ENCODE data around the gene AOC1.

The AOC1 gene

GRCh38 chr7:150828384-150828783, 23.9 kb upstream of the AOC1 start:
- no peaks in the 10 kb centered on the region for H3K9me3 ChIP-seq (ENCODE audit: low read depth, low read length)
- H3K4me3 ChIP-seq = no peak overlapping the region
- no peak for TF ChIP-seq POLR2AphosphoS5 (IDR thresholded peaks at IDR 0.05; ENCODE audit: borderline replicate concordance, low read depth, low read length)
- TF ChIP-seq EZH2 (IDR thresholded peaks at IDR 0.05) = no peak
- no peak for TF ChIP-seq FOXP2 (optimal IDR thresholded peaks at IDR 0.05; ENCODE audit: control extremely low read depth, extremely low read length, insufficient read depth)
- H3K36me3 ChIP-seq (ENCODE audit: insufficient read depth, low read length) = no peaks in the 10 kb centered on the region
- no peak overlapping the region for H3K27ac ChIP-seq
- H3K9ac ChIP-seq (ENCODE audit: insufficient read length) = no peak overlapping the region
- no peak for DNase-seq (ENCODE audit: low read depth, low spot score)

GRCh38 chr7:150829426-150829825, 22.9 kb upstream of the AOC1 start:
- H3K27ac ChIP-seq = no peak overlapping the region
- TF ChIP-seq FOXP2 (optimal IDR thresholded peaks at IDR 0.05; ENCODE audit: control extremely low read depth, extremely low read length, insufficient read depth) (no peak), POLR2AphosphoS5 (IDR thresholded peaks at IDR 0.05; ENCODE audit: borderline replicate concordance, low read depth, low read length) (no peak), EZH2 (IDR thresholded peaks at IDR 0.05) (no peak)

GRCh38 chr7:150830937-150831336, 21.4 kb upstream of the AOC1 start:
- Histone ChIP-seq H3K9ac (ENCODE audit: insufficient read length) (no peak overlapping the region), H3K9me3 (ENCODE audit: low read depth, low read length) (no peaks in the 10 kb centered on the region), H3K4me3 (no peak overlapping the region), H3K27ac (no peak overlapping the region), H3K36me3 (ENCODE audit: insufficient read depth, low read length) (no peaks in the 10 kb centered on the region)
- TF ChIP-seq POLR2AphosphoS5 (IDR thresholded peaks at IDR 0.05; ENCODE audit: borderline replicate concordance, low read depth, low read length) (no peak), EZH2 (IDR thresholded peaks at IDR 0.05) (no peak), FOXP2 (optimal IDR thresholded peaks at IDR 0.05; ENCODE audit: control extremely low read depth, extremely low read length, insufficient read depth) (no peak)
- no peak for DNase-seq (ENCODE audit: low read depth, low spot score)

More at GRCh38 chr7:150829426-150829825, 22.9 kb upstream of the AOC1 start:
- no peak overlapping the region for H3K9ac ChIP-seq (ENCODE audit: insufficient read length)
- H3K4me3 ChIP-seq = no peak overlapping the region
- no peaks in the 10 kb centered on the region for H3K9me3 ChIP-seq (ENCODE audit: low read depth, low read length)
- no peaks in the 10 kb centered on the region for H3K36me3 ChIP-seq (ENCODE audit: insufficient read depth, low read length)
- DNase-seq (ENCODE audit: low read depth, low spot score) = no peak

GRCh38 chr7:150831851-150832250, 20.5 kb upstream of the AOC1 start:
- DNase-seq (ENCODE audit: low read depth, low spot score) = no peak
- no peak for TF ChIP-seq FOXP2 (optimal IDR thresholded peaks at IDR 0.05; ENCODE audit: control extremely low read depth, extremely low read length, insufficient read depth)
- no peak for TF ChIP-seq POLR2AphosphoS5 (IDR thresholded peaks at IDR 0.05; ENCODE audit: borderline replicate concordance, low read depth, low read length)
- TF ChIP-seq EZH2 (IDR thresholded peaks at IDR 0.05) = no peak
- Histone ChIP-seq H3K9me3 (ENCODE audit: low read depth, low read length) (no peaks in the 10 kb centered on the region), H3K36me3 (ENCODE audit: insufficient read depth, low read length) (no peaks in the 10 kb centered on the region), H3K9ac (ENCODE audit: insufficient read length) (no peak overlapping the region), H3K4me3 (no peak overlapping the region), H3K27ac (no peak overlapping the region)

GRCh38 chr7:150835019-150835418, 17.3 kb upstream of the AOC1 start:
- Histone ChIP-seq H3K36me3 (ENCODE audit: insufficient read depth, low read length) (no peaks in the 10 kb centered on the region), H3K27ac (no peak overlapping the region), H3K9me3 (ENCODE audit: low read depth, low read length) (no peaks in the 10 kb centered on the region), H3K9ac (ENCODE audit: insufficient read length) (no peak overlapping the region), H3K4me3 (no peak overlapping the region)
- DNase-seq (ENCODE audit: low read depth, low spot score) = no peak
- TF ChIP-seq POLR2AphosphoS5 (IDR thresholded peaks at IDR 0.05; ENCODE audit: borderline replicate concordance, low read depth, low read length) (no peak), EZH2 (IDR thresholded peaks at IDR 0.05) (no peak), FOXP2 (optimal IDR thresholded peaks at IDR 0.05; ENCODE audit: control extremely low read depth, extremely low read length, insufficient read depth) (no peak)

GRCh38 chr7:150835702-150836280, 16.5 kb upstream of the AOC1 start:
- TF ChIP-seq FOXP2 (optimal IDR thresholded peaks at IDR 0.05; ENCODE audit: control extremely low read depth, extremely low read length, insufficient read depth) (no peak), POLR2AphosphoS5 (IDR thresholded peaks at IDR 0.05; ENCODE audit: borderline replicate concordance, low read depth, low read length) (no peak), EZH2 (IDR thresholded peaks at IDR 0.05) (no peak)
- Histone ChIP-seq H3K27ac (no peak overlapping the region), H3K4me3 (no peak overlapping the region), H3K9me3 (ENCODE audit: low read depth, low read length) (no peaks in the 10 kb centered on the region), H3K36me3 (ENCODE audit: insufficient read depth, low read length) (no peaks in the 10 kb centered on the region), H3K9ac (ENCODE audit: insufficient read length) (no peak overlapping the region)
- DNase-seq (ENCODE audit: low read depth, low spot score) = no peak

- Histone ChIP-seq H3K9me3 (ENCODE audit: low read depth, low read length) (no peaks in the 10 kb centered on the region), H3K27ac (no peak overlapping the region), H3K4me3 (no peak overlapping the region), H3K9ac (ENCODE audit: insufficient read length) (no peak overlapping the region), H3K36me3 (ENCODE audit: insufficient read depth, low read length) (no peaks in the 10 kb centered on the region)
- no peak for TF ChIP-seq EZH2 (IDR thresholded peaks at IDR 0.05)
- TF ChIP-seq FOXP2 (optimal IDR thresholded peaks at IDR 0.05; ENCODE audit: control extremely low read depth, extremely low read length, insufficient read depth) = no peak
- no peak for TF ChIP-seq POLR2AphosphoS5 (IDR thresholded peaks at IDR 0.05; ENCODE audit: borderline replicate concordance, low read depth, low read length)
- no peak for DNase-seq (ENCODE audit: low read depth, low spot score)
These were observed 13.2 kb upstream of the AOC1 start for GRCh38 chr7:150838965-150839650.

- Histone ChIP-seq H3K36me3 (ENCODE audit: insufficient read depth, low read length) (no peaks in the 10 kb centered on the region), H3K27ac (no peak overlapping the region), H3K9ac (ENCODE audit: insufficient read length) (no peak overlapping the region), H3K4me3 (no peak overlapping the region), H3K9me3 (ENCODE audit: low read depth, low read length) (no peaks in the 10 kb centered on the region)
- no peak for TF ChIP-seq POLR2AphosphoS5 (IDR thresholded peaks at IDR 0.05; ENCODE audit: borderline replicate concordance, low read depth, low read length)
- no peak for TF ChIP-seq FOXP2 (optimal IDR thresholded peaks at IDR 0.05; ENCODE audit: control extremely low read depth, extremely low read length, insufficient read depth)
- TF ChIP-seq EZH2 (IDR thresholded peaks at IDR 0.05) = no peak
- no peak for DNase-seq (ENCODE audit: low read depth, low spot score)
These were observed 10.3 kb upstream of the AOC1 start for GRCh38 chr7:150842018-150842417.

All from SK-N-MC (cell line).